K562 (cell line): ENCODE data around the gene LGALS12. TPM values are rescaled to one million over a fixed set of nuclear protein-coding genes. Genes with fewer than 3 reads are reported as not detected.

Experiments used
- RB1 ChIP-seq: fragments of 450-650 bp; IDR thresholded peaks from 2 replicates; pipeline ENCODE4 v1.6.1; 2017; ENCODE audit warnings: low read depth, mild to moderate bottlenecking
- REST ChIP-seq, 2 experiments: fragments of 450-650 bp; formaldehyde crosslinking in 1 of 2; IDR thresholded peaks; 2 replicates each; pipeline versions ENCODE4 v1.4.0 to v1.6.1; 2014 to 2020; ENCODE audit warnings: mild to moderate bottlenecking in 2 of 2, borderline replicate concordance in 1 of 2, low read depth in 1 of 2
- TBL1XR1 ChIP-seq, 2 experiments: IDR thresholded peaks; 2 replicates each; pipeline ENCODE4 v1.6.1; 2012; ENCODE audit warnings: improper control_type of control experiment in 2 of 2, low read length in 2 of 2, mild to moderate bottlenecking in 1 of 2
- ZKSCAN3 ChIP-seq: fragments of 250-450 bp; sonication (Bioruptor Pico); IDR thresholded peaks from 2 replicates; pipeline ENCODE4 v1.4.0; 2020
- ZNF639 ChIP-seq, 2 experiments: fragments of 200-800 bp in 1 of 2; sonication (Bioruptor generic) in 1 of 2; sonication (generic) in 1 of 2; formaldehyde crosslinking in 1 of 2; IDR thresholded peaks in 1 of 2; conservative IDR thresholded peaks in 1 of 2; 2 replicates each; pipeline versions ENCODE4 v1.5.0 to v1.6.1; 2016 to 2020; ENCODE audit warnings: missing compliant biosample characterization in 1 of 2, missing genetic modification characterization in 1 of 2, missing genetic modification reagents in 1 of 2
- ZSCAN29 ChIP-seq: fragments of 450-650 bp; IDR thresholded peaks from 2 replicates; pipeline ENCODE4 v1.6.1; 2017
- polyA plus RNA-seq, 8 experiments: library from polyadenylated mRNA; depleted of rRNA in 4 of 8; stranded (reverse) in 5 of 8; unstranded in 3 of 8; fragments of >200 nt; fragmentation: Nextera tagmentation in 2 of 8; fragmentation: Illumina TruSeq in 1 of 8; extraction: Ambion mirVana in 2 of 8; extraction: Trizol in 1 of 8; gene quantifications; 2 replicates each; pipeline versions ENCODE4 v1.2.1 to v1.2.3, GENCODE V29; 2011 to 2014; ENCODE audit warnings: inconsistent platforms in 1 of 8, missing spikeins in 1 of 8
- total RNA-seq, 7 experiments: library from RNA; depleted of rRNA in 6 of 7; stranded (reverse); fragments of >200 nt in 6 of 7; fragmentation: Illumina TruSeq in 2 of 7; extraction: Trizol in 2 of 7; gene quantifications; 2 replicates each; pipeline versions ENCODE4 v1.2.1 to v1.2.3, GENCODE V29; 2011 to 2021; ENCODE audit warnings: low replicate concordance in 1 of 7
- TF ChIP-seq, protein P1 (sequence below), 2 experiments: fragments of 450-650 bp; IDR thresholded peaks; 2 replicates each; pipeline ENCODE4 v1.6.1; 2016; ENCODE audit warnings: mild to moderate bottlenecking in 2 of 2, borderline replicate concordance in 1 of 2, low read depth in 1 of 2, moderate library complexity in 1 of 2

LGALS12 gene
- total and polyA plus RNA-seq, 9 of the 15 experiments (the other 6 are each of a cell fraction or from before 2014, with no cell fraction given) = 0.66 to 8.0 (median 5.0) TPM

- peak; percentile 5; the same call in 1 of the 2 replicates for TF ChIP-seq REST (IDR thresholded peaks at IDR 0.05; ENCODE audit: borderline replicate concordance)
- no peak for TF ChIP-seq REST (CRISPR knock-in tag; IDR thresholded peaks at IDR 0.05; ENCODE audit: low read depth)
- TF ChIP-seq, protein P1, sequence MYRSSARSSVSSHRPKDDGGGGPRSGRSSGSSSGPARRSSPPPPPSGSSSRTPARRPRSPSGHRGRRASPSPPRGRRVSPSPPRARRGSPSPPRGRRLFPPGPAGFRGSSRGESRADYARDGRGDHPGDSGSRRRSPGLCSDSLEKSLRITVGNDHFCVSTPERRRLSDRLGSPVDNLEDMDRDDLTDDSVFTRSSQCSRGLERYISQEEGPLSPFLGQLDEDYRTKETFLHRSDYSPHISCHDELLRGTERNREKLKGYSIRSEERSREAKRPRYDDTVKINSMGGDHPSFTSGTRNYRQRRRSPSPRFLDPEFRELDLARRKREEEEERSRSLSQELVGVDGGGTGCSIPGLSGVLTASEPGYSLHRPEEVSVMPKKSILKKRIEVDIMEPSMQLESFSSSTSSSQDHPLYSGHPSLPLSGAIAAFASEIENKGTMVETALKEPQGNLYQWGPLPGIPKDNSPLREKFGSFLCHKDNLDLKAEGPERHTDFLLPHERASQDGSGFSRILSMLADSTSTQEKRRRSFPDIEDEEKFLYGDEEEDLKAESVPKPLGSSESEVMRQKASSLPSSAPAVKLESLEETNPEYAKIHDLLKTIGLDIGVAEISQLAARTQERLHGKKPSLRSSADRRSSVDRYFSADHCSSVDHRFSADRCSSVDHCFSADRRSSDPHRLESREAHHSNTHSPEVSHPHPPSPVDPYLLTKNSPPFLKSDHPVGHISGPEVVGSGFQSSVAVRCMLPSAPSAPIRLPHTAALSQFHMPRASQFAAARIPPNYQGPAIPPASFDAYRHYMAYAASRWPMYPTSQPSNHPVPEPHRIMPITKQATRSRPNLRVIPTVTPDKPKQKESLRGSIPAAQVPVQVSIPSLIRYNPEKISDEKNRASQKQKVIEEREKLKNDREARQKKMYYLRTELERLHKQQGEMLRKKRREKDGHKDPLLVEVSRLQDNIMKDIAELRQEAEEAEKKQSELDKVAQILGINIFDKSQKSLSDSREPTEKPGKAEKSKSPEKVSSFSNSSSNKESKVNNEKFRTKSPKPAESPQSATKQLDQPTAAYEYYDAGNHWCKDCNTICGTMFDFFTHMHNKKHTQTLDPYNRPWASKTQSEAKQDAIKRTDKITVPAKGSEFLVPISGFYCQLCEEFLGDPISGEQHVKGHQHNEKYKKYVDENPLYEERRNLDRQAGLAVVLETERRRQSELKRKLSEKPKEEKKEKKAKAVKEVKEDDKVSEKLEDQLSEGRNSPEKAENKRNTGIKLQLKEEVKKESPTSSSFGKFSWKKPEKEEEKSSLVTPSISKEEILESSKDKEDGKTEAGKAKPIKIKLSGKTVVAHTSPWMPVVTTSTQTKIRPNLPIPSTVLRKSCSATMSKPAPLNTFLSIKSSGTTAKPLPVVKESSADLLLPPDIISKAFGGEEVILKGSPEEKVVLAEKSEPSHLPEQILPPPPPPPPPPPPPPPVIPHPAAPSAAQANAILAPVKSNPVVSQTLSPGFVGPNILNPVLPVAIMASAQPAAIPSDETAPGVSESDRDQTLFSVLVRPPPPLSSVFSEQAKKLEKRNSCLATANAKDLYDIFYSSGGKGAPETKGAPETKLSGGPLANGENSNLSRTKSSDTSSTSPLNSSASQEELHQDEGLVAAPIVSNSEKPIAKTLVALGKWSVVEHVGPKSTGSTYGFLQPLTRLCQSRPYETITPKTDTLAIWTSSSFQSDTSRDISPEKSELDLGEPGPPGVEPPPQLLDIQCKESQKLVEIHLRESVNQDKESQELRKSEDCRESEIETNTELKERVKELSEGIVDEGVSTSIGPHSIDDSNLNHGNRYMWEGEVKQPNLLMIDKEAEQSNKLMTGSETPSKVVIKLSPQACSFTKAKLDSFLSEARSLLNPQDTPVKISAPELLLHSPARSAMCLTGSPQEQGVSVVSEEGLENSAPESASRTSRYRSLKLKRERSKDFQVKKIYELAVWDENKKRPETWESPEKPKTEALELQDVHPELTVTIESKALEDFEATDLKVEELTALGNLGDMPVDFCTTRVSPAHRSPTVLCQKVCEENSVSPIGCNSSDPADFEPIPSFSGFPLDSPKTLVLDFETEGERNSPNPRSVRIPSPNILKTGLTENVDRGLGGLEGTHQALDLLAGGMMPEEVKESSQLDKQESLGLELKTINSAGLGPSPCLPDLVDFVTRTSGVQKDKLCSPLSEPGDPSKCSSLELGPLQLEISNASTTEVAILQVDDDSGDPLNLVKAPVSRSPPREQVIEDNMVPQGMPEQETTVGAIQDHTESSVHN (IDR thresholded peaks at IDR 0.05; ENCODE audit: borderline replicate concordance in 1 of 2, low read depth in 1 of 2) = peak in 1 of 2 experiments; percentile 62; a peak in 2 of 4 replicates
- peak in 1 of 2 experiments; percentile 47; a peak in 1 of 4 replicates for TF ChIP-seq TBL1XR1 (IDR thresholded peaks at IDR 0.05; ENCODE audit: low read length in 2 of 2)
- no peak for TF ChIP-seq ZKSCAN3 (CRISPR knock-in tag)
- TF ChIP-seq ZSCAN29 = peak; percentile 76; the same call in 1 of the 2 replicates
- TF ChIP-seq ZNF639 (CRISPR knock-in tag; conservative IDR thresholded peaks at IDR 0.05 in 1 of 2, IDR thresholded peaks at IDR 0.05 in 1 of 2) = peak in 1 of 2 experiments; percentile 83; a peak in 2 of 4 replicates
- TF ChIP-seq RB1 = 0 out of 2 replicates have a peak, but pooled peaks have one; percentile 27
Observed at GRCh38 chr11:63491636-63492372, 14.1 kb upstream of the LGALS12 start (continued).
